HCT116 (cell line): ENCODE results near the gene BBS7. TPM values are rescaled to one million over a fixed set of nuclear protein-coding genes. Genes with fewer than 3 reads are reported as not detected.

Experiments used
- ATAC-seq: fragments of 200-7000 bp; cut with Tn5 transposase; 2 replicates; pipeline ENCODE4 v1.9.1; 2020; ENCODE audit warnings: mild to moderate bottlenecking, moderate library complexity
- BruUV-seq: library from RNA; stranded (reverse); fragments of 400-500 nt; replicated peaks from 2 replicates; lab custom pipeline; 2021; lab: Mats Ljungman, UMichigan
- CTCF ChIA-PET: fragments of 300-600 bp; sonication (Branson Sonifier 250); formaldehyde crosslinking; loops from one replicate; lab custom pipeline; 2021; ENCODE audit warnings: antibody characterized with exemption; lab: Charles Lee
- POLR2A ChIA-PET: fragments of 300-600, 350-600 bp; sonication (Branson Sonifier 250); formaldehyde crosslinking; loops from one replicate; lab custom pipeline; 2021; ENCODE audit warnings: antibody characterized with exemption; lab: Charles Lee
- RAD21 ChIA-PET, 2 experiments: fragments of 300-600 bp; sonication (Branson Sonifier 250); formaldehyde crosslinking; loops; one replicate each; lab custom pipeline; 2023; ENCODE audit warnings: low total read pairs in 2 of 2; ENCODE audit not compliant: uncharacterized antibody in 2 of 2, unreplicated experiment in 2 of 2, low non-redundant PET in 1 of 2; lab: Charles Lee
- DNase-seq: peaks from one replicate; pipeline ENCODE4 v3.0.0-alpha.2; 2010; ENCODE audit warnings: low read depth, low spot score
- H2AFZ ChIP-seq: fragments of 200-600 bp; shearing (Covaris generic), sonication (generic); 2 replicates; pipeline ENCODE4 v1.6.1; 2017; ENCODE audit warnings: low read depth, mixed run types, mixed read lengths, antibody characterized with exemption, low read length; ENCODE audit not compliant: poor library complexity, severe bottlenecking
- H3K27ac ChIP-seq: 2 replicates; pipeline ENCODE4 v1.5.1; 2012; ENCODE audit warnings: low read depth, low read length
- H3K27me3 ChIP-seq: fragments of 200-600 bp; sonication (generic); 2 replicates; pipeline ENCODE4 v1.6.1; 2016; ENCODE audit warnings: mixed run types, low read length, mixed read lengths; ENCODE audit not compliant: insufficient read depth
- H3K36me3 ChIP-seq, 2 experiments: fragments of 200-500 bp in 1 of 2; fragments of 200-600 bp in 1 of 2; sonication (Bioruptor generic) in 1 of 2; sonication (generic) in 1 of 2; 2 replicates each; pipeline versions ENCODE4 v1.5.1 to v1.6.1; 2014 to 2016; ENCODE audit warnings: low read length in 2 of 2, inconsistent platforms in 1 of 2, mixed read lengths in 1 of 2, mixed run types in 1 of 2; ENCODE audit not compliant: insufficient read depth in 2 of 2, control insufficient read depth in 1 of 2
- H3K4me1 ChIP-seq, 2 experiments: fragments of 200-600 bp in 1 of 2; sonication (generic) in 1 of 2; 2 replicates each; pipeline versions ENCODE4 v1.5.1 to v1.6.1; 2012 to 2017; ENCODE audit warnings: low read length in 2 of 2, inconsistent platforms in 1 of 2, mild to moderate bottlenecking in 1 of 2, mixed read lengths in 1 of 2, mixed run types in 1 of 2, moderate library complexity in 1 of 2; ENCODE audit not compliant: insufficient read depth in 2 of 2, control insufficient read depth in 1 of 2
- H3K4me2 ChIP-seq: fragments of 200-600 bp; sonication (generic); 2 replicates; pipeline ENCODE4 v1.6.1; 2017; ENCODE audit warnings: mixed run types, low read length, mixed read lengths
- H3K4me3 ChIP-seq, 2 experiments: fragments of 200-600 bp in 1 of 2; sonication (generic) in 1 of 2; replicated peaks in 1 of 2; 2 replicates each; pipeline ENCODE4 v1.5.1; 2011 to 2016; ENCODE audit warnings: low read length in 2 of 2, control low read depth in 1 of 2, low read depth in 1 of 2, mild to moderate bottlenecking in 1 of 2, mixed read lengths in 1 of 2, mixed run types in 1 of 2
- H3K79me2 ChIP-seq: fragments of 200-600 bp; sonication (generic); 2 replicates; pipeline ENCODE4 v1.6.1; 2017; ENCODE audit warnings: mild to moderate bottlenecking, mixed run types, low read length, moderate library complexity, mixed read lengths; ENCODE audit not compliant: insufficient read depth
- H3K9ac ChIP-seq: fragments of 200-600 bp; sonication (generic); 2 replicates; pipeline ENCODE4 v1.6.1; 2016; ENCODE audit warnings: low read length, mixed read lengths
- H3K9me2 ChIP-seq: fragments of 200-600 bp; sonication (generic), shearing (Covaris generic); 2 replicates; pipeline ENCODE4 v1.6.1; 2017; ENCODE audit warnings: mixed run types, mild to moderate bottlenecking, moderate library complexity; ENCODE audit not compliant: insufficient read depth
- H3K9me3 ChIP-seq, 2 experiments: fragments of 200-500 bp in 1 of 2; fragments of 200-600 bp in 1 of 2; sonication (Bioruptor generic) in 1 of 2; sonication (generic) in 1 of 2; 2 replicates each; pipeline ENCODE4 v1.6.1; 2014 to 2017; ENCODE audit warnings: low read length in 2 of 2, mixed read lengths in 2 of 2, inconsistent platforms in 1 of 2, low read depth in 1 of 2, mild to moderate bottlenecking in 1 of 2, mixed run types in 1 of 2, moderate library complexity in 1 of 2; ENCODE audit not compliant: control insufficient read depth in 1 of 2, insufficient read depth in 1 of 2
- H4K20me1 ChIP-seq: fragments of 200-600 bp; sonication (generic), shearing (Covaris generic); 2 replicates; pipeline ENCODE4 v1.6.1; 2017; ENCODE audit warnings: mixed run types, mild to moderate bottlenecking, moderate library complexity; ENCODE audit not compliant: insufficient read depth
- EGR1 ChIP-seq: IDR thresholded peaks from 2 replicates; pipeline ENCODE4 v1.6.1; 2012; ENCODE audit warnings: low read depth
- EZH2 ChIP-seq: fragments of 200-600 bp; sonication (generic); IDR thresholded peaks from 2 replicates; pipeline ENCODE4 v1.6.1; 2017; ENCODE audit warnings: antibody characterized with exemption, mixed run types
- FOSL1 ChIP-seq: IDR thresholded peaks from 2 replicates; pipeline ENCODE4 v1.6.1; 2012; ENCODE audit warnings: low read depth
- POLR2A ChIP-seq: IDR thresholded peaks from 2 replicates; pipeline ENCODE4 v1.7.0; 2011; ENCODE audit warnings: borderline replicate concordance; ENCODE audit not compliant: insufficient read depth, insufficient read length; ENCODE audit errors: extremely low read depth
- SRF ChIP-seq: IDR thresholded peaks from 2 replicates; pipeline ENCODE4 v1.6.1; 2012; ENCODE audit warnings: low read depth
- TCF7L2 ChIP-seq: IDR thresholded peaks from 2 replicates; pipeline ENCODE4 v1.7.0; 2011; ENCODE audit warnings: borderline replicate concordance, inconsistent platforms; ENCODE audit not compliant: insufficient read depth, insufficient read length; ENCODE audit errors: extremely low read depth
- intact Hi-C: fragments of 100-400 bp; cut with micrococcal nuclease; formaldehyde crosslinking; loops from 2 replicates; pipeline ENCODE4 v1.10.0; 2022
- total RNA-seq: library from RNA; stranded (reverse); gene quantifications from one replicate; pipeline ENCODE4 v1.2.1, GENCODE V29; 2021; ENCODE audit not compliant: unreplicated experiment
- TF ChIP-seq, protein P1 (sequence below), 3 experiments: fragments of 200-600 bp in 1 of 3; sonication (generic) in 1 of 3; IDR thresholded peaks in 2 of 3; conservative IDR thresholded peaks in 1 of 3; 2 replicates each; pipeline ENCODE4 v1.5.1; 2012 to 2017; ENCODE audit warnings: low read depth in 2 of 3, low read length in 2 of 3, antibody characterized with exemption in 1 of 3, borderline replicate concordance in 1 of 3, control low read depth in 1 of 3, mild to moderate bottlenecking in 1 of 3, mixed read lengths in 1 of 3, mixed run types in 1 of 3, moderate library complexity in 1 of 3; ENCODE audit not compliant: insufficient read depth in 1 of 3
- TF ChIP-seq, protein P2 (sequence below): IDR thresholded peaks from 2 replicates; pipeline ENCODE4 v1.6.1; 2011; ENCODE audit warnings: mild to moderate bottlenecking, low read length, moderate library complexity; ENCODE audit not compliant: insufficient replicate concordance; ENCODE audit errors: extremely low read depth

The BBS7 gene
- total RNA-seq, 1 experiment from 2014 or later = 22.9 TPM

DNA sequence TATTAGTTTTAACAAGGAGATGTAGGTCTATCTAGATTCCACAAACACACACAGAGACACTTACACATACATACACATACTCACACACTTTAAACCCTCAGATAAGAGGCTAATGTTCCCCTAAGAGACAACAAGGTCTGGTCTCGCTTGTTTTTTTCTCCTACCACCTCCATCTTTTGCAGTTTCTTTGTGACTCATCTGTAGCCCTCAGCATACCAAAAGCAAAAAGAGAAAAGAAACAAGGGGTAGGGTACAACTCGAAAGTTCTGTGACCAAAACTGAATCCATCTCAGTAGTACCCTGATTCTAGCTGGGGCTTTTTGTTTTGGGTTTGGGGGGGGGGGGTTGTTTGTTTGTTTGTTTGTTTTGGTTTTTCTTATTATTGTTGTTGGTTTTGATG, 81.4 kb downstream of the BBS7 start:
- intact Hi-C loops = no loop called here
- Histone ChIP-seq H3K4me2 (no peak overlapping the region), H4K20me1 (no peaks in the 10 kb centered on the region), H3K9ac (no peak overlapping the region), H3K36me3 (no peaks in the 10 kb centered on the region), H3K27ac (no peak overlapping the region), H3K79me2 (no peaks in the 10 kb centered on the region), H3K9me2 (no peaks in the 10 kb centered on the region), H3K9me3 (no peaks in the 10 kb centered on the region), H3K4me1 (no peaks in the 10 kb centered on the region), H2AFZ (no peak overlapping the region), H3K27me3 (no peaks in the 10 kb centered on the region), H3K4me3 (no peak overlapping the region)
- TF ChIP-seq TCF7L2 (no peak), SRF (no peak)
- ATAC-seq = no peak
- DNase-seq = no peak
- ChIA-PET POLR2A (no interaction called here), CTCF (no interaction called here), RAD21 (no interaction called here)
- no TSS peak for BruUV-seq

DNA sequence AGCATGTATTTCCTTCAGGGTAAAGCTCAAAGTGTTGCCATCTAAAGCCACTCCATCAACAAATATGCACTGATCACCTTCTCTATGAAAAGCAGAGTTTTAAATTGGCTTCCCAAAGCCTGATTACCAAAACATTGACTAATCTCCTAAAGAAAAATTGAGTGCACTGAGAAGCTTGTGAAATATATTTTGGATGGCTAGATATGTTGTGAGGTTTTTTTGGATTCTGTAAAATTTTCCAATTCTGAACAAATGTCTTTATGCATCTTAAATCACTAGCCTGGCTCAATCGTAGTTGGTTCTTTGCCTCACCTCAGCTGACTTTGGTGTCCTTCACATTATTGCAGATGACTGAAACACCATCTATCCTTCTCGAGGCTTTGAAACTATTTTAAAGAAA, 84.1 kb downstream of the BBS7 start:
- RAD21 ChIA-PET = no interaction called here
- H3K36me3 ChIP-seq = no peaks in the 10 kb centered on the region
- H3K4me1 ChIP-seq = no peaks in the 10 kb centered on the region
- no peaks in the 10 kb centered on the region for H4K20me1 ChIP-seq
- no peak overlapping the region for H3K4me3 ChIP-seq
- no TSS peak for BruUV-seq
- ATAC-seq (no peak), DNase-seq (no peak)
- TF ChIP-seq FOSL1 (no peak), POLR2A (no peak), EGR1 (no peak), EZH2 (no peak), SRF (no peak)
- TF ChIP-seq, protein P1, sequence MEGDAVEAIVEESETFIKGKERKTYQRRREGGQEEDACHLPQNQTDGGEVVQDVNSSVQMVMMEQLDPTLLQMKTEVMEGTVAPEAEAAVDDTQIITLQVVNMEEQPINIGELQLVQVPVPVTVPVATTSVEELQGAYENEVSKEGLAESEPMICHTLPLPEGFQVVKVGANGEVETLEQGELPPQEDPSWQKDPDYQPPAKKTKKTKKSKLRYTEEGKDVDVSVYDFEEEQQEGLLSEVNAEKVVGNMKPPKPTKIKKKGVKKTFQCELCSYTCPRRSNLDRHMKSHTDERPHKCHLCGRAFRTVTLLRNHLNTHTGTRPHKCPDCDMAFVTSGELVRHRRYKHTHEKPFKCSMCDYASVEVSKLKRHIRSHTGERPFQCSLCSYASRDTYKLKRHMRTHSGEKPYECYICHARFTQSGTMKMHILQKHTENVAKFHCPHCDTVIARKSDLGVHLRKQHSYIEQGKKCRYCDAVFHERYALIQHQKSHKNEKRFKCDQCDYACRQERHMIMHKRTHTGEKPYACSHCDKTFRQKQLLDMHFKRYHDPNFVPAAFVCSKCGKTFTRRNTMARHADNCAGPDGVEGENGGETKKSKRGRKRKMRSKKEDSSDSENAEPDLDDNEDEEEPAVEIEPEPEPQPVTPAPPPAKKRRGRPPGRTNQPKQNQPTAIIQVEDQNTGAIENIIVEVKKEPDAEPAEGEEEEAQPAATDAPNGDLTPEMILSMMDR (IDR thresholded peaks at IDR 0.05 in 2 of 3, conservative IDR thresholded peaks at IDR 0.05 in 1 of 3; ENCODE audit: borderline replicate concordance in 1 of 3, insufficient read depth in 1 of 3, low read depth in 2 of 3, low read length in 2 of 3) = no peak
- TF ChIP-seq, protein P2, sequence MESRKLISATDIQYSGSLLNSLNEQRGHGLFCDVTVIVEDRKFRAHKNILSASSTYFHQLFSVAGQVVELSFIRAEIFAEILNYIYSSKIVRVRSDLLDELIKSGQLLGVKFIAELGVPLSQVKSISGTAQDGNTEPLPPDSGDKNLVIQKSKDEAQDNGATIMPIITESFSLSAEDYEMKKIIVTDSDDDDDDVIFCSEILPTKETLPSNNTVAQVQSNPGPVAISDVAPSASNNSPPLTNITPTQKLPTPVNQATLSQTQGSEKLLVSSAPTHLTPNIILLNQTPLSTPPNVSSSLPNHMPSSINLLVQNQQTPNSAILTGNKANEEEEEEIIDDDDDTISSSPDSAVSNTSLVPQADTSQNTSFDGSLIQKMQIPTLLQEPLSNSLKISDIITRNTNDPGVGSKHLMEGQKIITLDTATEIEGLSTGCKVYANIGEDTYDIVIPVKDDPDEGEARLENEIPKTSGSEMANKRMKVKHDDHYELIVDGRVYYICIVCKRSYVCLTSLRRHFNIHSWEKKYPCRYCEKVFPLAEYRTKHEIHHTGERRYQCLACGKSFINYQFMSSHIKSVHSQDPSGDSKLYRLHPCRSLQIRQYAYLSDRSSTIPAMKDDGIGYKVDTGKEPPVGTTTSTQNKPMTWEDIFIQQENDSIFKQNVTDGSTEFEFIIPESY = no peak
- no peaks in the 10 kb centered on the region for H3K27me3 ChIP-seq
- no peak overlapping the region for H2AFZ ChIP-seq
- no peaks in the 10 kb centered on the region for H3K9me2 ChIP-seq
- H3K79me2 ChIP-seq = no peaks in the 10 kb centered on the region
- H3K9ac ChIP-seq = no peak overlapping the region
- intact Hi-C loops = no loop called here
- no peak overlapping the region for H3K4me2 ChIP-seq
- CTCF ChIA-PET = no interaction called here
- POLR2A ChIA-PET = interaction anchor here (1.9 kb wide), 1 partner anchor 15 kb away, joined by 6 read pairs; the partner anchor contains the start of gene EXOSC9
- no peaks in the 10 kb centered on the region for H3K9me3 ChIP-seq
- no peak overlapping the region for H3K27ac ChIP-seq
